ENCODE measurements around the gene FAM13A. TPM values are rescaled to one million over a fixed set of nuclear protein-coding genes. Genes with fewer than 3 reads are reported as not detected.

FAM13A gene
- total and polyA plus RNA-seq, 2 of the 4 experiments (the other 2 are of a cell fraction): 13.1 to 22.0 TPM

- Histone ChIP-seq H4K5ac (ENCODE audit: low read depth, low read length) (peak overlapping the region; percentile 5; the same call in 1 of the 2 replicates), H3K56ac (ENCODE audit: extremely low read depth, insufficient read depth, low read length) (no peak overlapping the region), H3K4me2 (ENCODE audit: low read depth, low read length) (peak overlapping the region; percentile 26; the same call in 1 of the 2 replicates), H3K27me3 (ENCODE audit: control insufficient read depth, insufficient read depth, low read length) (no peaks in the 10 kb centered on the region), H2AK5ac (ENCODE audit: low read depth, low read length) (no peak overlapping the region), H4K20me1 (ENCODE audit: insufficient read depth, low read length) (no peaks in the 10 kb centered on the region), H2AFZ (replicated peaks; ENCODE audit: low read length, poor library complexity) (no peak overlapping the region), H3K23ac (ENCODE audit: low read depth, low read length) (0 out of 2 replicates have a peak overlapping the region, but pooled peaks have one; percentile 6), H3K4me1 (ENCODE audit: control insufficient read depth, insufficient read depth, low read length) (peaks cover 10% of the 10 kb centered on the region), H3K4ac (ENCODE audit: low read depth, low read length) (peak overlapping the region; percentile 19), H2AK9ac (replicated peaks; ENCODE audit: low read depth, low read length, poor library complexity) (no peak overlapping the region), H2BK120ac (ENCODE audit: low read depth, low read length) (no peak overlapping the region; the same call in 1 of the 2 replicates), H3K36me3 (ENCODE audit: control insufficient read depth, insufficient read depth, low read length) (peaks cover 2% of the 10 kb centered on the region; the same call in 1 of the 2 replicates), H3K9ac (ENCODE audit: low read depth, low read length) (peak overlapping the region; percentile 21; the same call in 1 of the 2 replicates), H3K27ac (ENCODE audit: insufficient read depth, low read length) (0 out of 2 replicates have a peak overlapping the region, but pooled peaks have one; percentile 22), H3K9me3 (ENCODE audit: control insufficient read depth, insufficient read depth, low read length) (no peaks in the 10 kb centered on the region), H3K79me1 (ENCODE audit: low read depth in 1 of 2, low read length in 2 of 2) (no peaks in the 10 kb centered on the region), H2BK5ac (ENCODE audit: low read depth, low read length, poor library complexity, severe bottlenecking) (peak overlapping the region; percentile 40), H2BK15ac (ENCODE audit: low read depth, low read length) (no peak overlapping the region), H3K14ac (replicated peaks; ENCODE audit: low read depth, low read length) (peak overlapping the region; percentile 16; the same call in 1 of the 2 replicates), H4K91ac (ENCODE audit: insufficient read depth, low read depth, low read length) (no peak overlapping the region), H4K8ac (ENCODE audit: low read depth in 2 of 2, low read length in 2 of 2) (peak overlapping the region in 1 of 2 experiments; percentile 4; a peak in 1 of 4 replicates), H3K4me3 (ENCODE audit: insufficient read depth, low read depth, low read length) (no peak overlapping the region), H2BK20ac (ENCODE audit: low read depth, low read length) (peak overlapping the region; percentile 18), H3K9me1 (ENCODE audit: insufficient read depth, low read length) (no peaks in the 10 kb centered on the region), H3K18ac (ENCODE audit: low read depth, low read length) (no peak overlapping the region)
- BruUV-seq (replicated peaks): no TSS peak
- TF ChIP-seq CEBPB (IDR thresholded peaks at IDR 0.05; ENCODE audit: low read depth, low read length): no peak
- no peak for TF ChIP-seq CHD1 (IDR thresholded peaks at IDR 0.05; ENCODE audit: low read depth, low read length)
- TF ChIP-seq BHLHE40 (IDR thresholded peaks at IDR 0.05; ENCODE audit: low read depth, low read length): no peak
- TF ChIP-seq CTCF (conservative IDR thresholded peaks at IDR 0.05; ENCODE audit: low read depth, low read length): no peak
- TF ChIP-seq RAD21 (IDR thresholded peaks at IDR 0.05; ENCODE audit: low read length): no peak
- no peak for TF ChIP-seq SMC3 (IDR thresholded peaks at IDR 0.05; ENCODE audit: low read depth, low read length)
- TF ChIP-seq RCOR1 (IDR thresholded peaks at IDR 0.05; ENCODE audit: insufficient replicate concordance, low read length): no peak
- no peak for TF ChIP-seq MAFK (IDR thresholded peaks at IDR 0.05; ENCODE audit: low read depth, low read length)
- TF ChIP-seq, protein P1, sequence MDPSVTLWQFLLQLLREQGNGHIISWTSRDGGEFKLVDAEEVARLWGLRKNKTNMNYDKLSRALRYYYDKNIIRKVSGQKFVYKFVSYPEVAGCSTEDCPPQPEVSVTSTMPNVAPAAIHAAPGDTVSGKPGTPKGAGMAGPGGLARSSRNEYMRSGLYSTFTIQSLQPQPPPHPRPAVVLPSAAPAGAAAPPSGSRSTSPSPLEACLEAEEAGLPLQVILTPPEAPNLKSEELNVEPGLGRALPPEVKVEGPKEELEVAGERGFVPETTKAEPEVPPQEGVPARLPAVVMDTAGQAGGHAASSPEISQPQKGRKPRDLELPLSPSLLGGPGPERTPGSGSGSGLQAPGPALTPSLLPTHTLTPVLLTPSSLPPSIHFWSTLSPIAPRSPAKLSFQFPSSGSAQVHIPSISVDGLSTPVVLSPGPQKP (IDR thresholded peaks at IDR 0.05; ENCODE audit: borderline replicate concordance, low read depth, low read length): no peak
- TF ChIP-seq, protein P2, sequence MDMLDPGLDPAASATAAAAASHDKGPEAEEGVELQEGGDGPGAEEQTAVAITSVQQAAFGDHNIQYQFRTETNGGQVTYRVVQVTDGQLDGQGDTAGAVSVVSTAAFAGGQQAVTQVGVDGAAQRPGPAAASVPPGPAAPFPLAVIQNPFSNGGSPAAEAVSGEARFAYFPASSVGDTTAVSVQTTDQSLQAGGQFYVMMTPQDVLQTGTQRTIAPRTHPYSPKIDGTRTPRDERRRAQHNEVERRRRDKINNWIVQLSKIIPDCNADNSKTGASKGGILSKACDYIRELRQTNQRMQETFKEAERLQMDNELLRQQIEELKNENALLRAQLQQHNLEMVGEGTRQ (IDR thresholded peaks at IDR 0.05; ENCODE audit: low read depth, low read length): no peak
- TF ChIP-seq NFE2L2 (IDR thresholded peaks at IDR 0.05; ENCODE audit: low read depth, low read length): no peak
- TF ChIP-seq MXI1 (IDR thresholded peaks at IDR 0.05; ENCODE audit: borderline replicate concordance, low read depth, low read length): no peak
- TF ChIP-seq POLR2A (IDR thresholded peaks at IDR 0.05; ENCODE audit: low read depth, low read length): no peak
- TF ChIP-seq RFX5 (IDR thresholded peaks at IDR 0.05; ENCODE audit: low read depth, low read length): no peak
- DNase-seq (peak; percentile 57), ATAC-seq (ENCODE audit: low read depth) (peak; percentile 62)
- ChIA-PET POLR2A (ENCODE audit: unreplicated experiment) (no interaction called here), CTCF (interaction anchor here (0.6 to 2.6 kb wide), 24 partner anchors 10 to 657 kb away, joined by 3 to 16 read pairs (median 3); no protein-coding TSS in a partner anchor)
- intact Hi-C loops (cut with micrococcal nuclease): loop anchor here (1.0 to 5.0 kb wide), 3 partner anchors 86 to 318 kb away; no protein-coding TSS in a partner anchor
- WGBS, 2 experiments (ENCODE audit: extremely low coverage in 2 of 2, insufficient read length in 1 of 2): 37% methylated on average over 2 of the region's 3 CpGs; no CpG with 5 or more reads in 1 of the 2 experiments
- dilution Hi-C loops (cut with HindIII; ENCODE audit: low sequenced_read_pairs, unreplicated experiment): no loop called here
- in situ Hi-C loops (cut with MboI; ENCODE audit: low sequenced_read_pairs): loop anchor here (5.0 kb wide), 1 partner anchor 316 kb away; no protein-coding TSS in a partner anchor
These were observed 351.0 kb downstream of the FAM13A start for GRCh38 chr4:88705805-88706492.

Data from IMR-90 (cell line).